NCI-H1048 (cell line): ENCODE results near the gene MYBPC3.

ENCODE experiments used
- DNase-seq: peaks from one replicate; lab custom pipeline; 2025; lab: John Stamatoyannopoulos, UW

MYBPC3 gene

DNA sequence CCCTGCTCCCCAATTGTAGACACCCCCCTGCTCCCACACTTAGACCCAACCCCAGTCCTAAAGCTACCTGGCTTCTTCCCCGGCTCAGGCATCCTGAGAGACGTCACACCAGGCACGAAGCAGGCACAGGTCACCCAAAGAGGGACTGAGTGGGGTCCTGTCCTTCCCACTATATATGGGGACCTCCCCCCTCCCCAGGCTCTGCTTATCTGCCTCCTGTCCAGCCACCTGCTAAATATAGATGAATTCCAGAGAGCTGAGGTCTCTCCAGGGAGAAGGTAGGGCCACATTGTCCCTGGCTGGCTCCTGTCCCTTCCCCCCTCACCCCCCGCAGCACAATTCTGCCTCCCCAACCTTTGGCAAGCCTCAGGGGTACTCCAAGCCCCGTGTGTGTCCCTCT lies at the start of gene MYBPC3:
MYBPC3 (minus strand) TSS at position 147 of the 400 bp plus-strand sequence; CDS start at position 92, 55 bp downstream.
- DNase-seq: no peak

DNA sequence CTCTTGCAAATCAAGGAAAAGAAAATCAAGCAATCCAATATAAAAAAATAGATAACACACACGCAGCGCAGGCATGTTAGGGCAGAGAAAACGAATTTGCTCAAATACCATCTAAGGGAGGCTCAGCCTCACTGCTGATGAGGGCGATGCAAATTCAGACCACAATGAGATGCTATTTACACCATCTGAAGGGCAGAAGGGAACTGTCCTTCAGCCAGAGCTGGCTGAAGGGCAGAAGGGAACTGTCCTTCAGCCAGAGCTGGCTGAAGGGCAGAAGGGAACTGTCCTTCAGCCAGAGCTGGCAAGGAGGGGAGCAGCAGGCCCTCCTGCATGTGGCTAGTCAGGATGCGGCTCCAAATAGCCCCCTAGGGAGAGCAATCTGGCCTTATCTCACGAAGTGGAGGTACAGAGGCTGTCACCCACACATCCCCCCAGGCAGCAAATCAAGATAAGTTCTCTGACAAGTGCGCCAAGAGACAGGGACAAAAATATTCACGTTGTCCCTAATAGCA lies 48.3 kb upstream of the MYBPC3 start:
- DNase-seq: no peak

DNA sequence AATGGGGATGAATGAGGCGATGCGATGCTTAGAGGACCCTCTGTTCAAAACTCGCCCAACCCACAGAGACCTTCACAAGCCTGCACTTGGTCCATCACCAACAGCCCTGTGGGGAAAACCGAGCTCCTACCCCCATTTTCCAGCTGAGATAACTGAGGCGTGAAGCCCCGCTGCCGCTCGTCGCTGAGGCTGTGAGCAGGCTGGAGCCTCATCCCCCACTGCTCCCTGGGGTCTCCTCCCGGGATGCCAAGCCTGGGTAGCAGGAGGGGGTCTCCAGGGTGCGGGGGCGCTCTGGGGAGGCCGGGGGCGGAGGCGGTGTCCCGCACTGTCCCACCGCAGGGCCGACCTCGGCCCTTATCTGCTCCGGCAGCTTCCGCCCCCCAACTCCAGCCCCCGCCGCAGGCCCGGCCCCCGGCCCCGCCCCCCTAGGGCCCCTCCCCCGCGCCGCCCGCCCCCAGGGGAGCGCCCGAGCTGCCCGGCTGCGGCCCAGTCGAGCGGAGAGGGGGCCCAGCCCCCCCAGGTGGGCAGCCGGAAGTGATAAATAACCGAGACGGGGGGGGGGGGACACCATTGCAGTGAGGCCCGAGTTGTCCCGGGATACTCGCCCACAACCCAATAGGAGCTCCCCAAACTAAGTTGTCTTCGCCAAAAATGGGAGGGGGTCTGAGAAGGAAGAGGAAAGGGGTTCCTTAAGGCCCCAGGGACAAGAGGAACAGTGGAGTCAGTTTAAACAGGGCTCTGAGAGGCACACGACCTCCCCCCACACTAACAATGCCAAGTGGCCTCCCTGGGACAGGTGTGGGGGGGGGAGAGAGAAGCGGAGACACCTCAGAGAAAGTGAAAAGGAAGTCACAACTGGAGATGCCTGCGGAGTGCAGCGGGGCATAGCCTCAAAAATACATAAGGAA lies 47.6 kb upstream of the MYBPC3 start:
- no peak for DNase-seq

DNA sequence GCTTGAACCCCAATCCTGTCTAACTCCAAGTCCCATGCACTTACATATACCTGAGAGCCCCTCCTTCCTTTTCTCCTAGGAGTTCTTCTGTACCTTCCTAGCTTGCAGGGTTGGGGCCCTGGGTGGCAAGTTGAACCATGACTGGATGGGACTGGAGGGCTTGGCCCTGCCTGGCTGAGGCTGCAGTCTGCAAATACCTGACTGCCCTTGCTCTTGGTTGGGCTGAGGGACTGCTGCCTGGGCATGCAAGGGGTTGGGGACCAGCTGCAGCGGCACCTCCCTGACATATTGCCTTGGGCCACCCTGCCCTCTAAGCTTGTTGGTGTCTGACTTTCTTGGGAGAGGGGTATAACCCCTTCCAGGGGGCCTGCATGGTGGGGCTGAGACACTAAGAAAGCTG lies 46.0 kb upstream of the MYBPC3 start:
- no peak for DNase-seq

DNA sequence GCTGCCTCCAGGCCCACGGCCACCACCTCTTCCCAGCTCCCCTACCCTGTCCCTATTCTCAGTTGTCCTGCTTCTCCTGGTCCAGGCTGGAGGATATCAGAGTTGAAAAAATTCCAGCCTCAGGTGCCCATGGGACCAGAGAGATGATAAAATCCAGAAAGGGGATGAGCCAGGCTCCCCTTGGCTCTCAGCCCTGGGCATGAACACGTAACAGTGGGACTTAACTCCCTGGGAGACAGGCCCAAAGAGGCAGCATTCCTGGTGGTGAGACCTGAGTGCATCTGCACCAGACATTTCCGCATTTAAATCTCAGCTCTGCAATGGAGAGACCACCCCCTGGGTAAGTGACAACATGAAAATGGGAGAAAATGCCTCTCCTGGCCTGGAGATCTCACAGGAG lies 45.5 kb upstream of the MYBPC3 start:
- no peak for DNase-seq

DNA sequence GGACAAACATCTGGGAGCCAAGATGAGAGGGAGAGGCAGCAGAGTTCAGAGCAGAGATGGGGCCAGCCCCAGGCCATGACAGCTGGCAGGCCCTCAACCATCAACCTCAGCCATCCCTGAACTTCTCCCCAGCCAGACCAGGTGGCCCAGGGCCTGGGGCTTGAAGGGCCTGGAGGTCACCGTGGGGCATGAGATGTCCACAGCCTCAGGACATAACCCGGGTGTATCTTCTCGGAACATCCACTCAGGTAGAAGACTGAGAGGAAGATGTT lies 43.5 kb upstream of the MYBPC3 start:
- DNase-seq: no peak

DNA sequence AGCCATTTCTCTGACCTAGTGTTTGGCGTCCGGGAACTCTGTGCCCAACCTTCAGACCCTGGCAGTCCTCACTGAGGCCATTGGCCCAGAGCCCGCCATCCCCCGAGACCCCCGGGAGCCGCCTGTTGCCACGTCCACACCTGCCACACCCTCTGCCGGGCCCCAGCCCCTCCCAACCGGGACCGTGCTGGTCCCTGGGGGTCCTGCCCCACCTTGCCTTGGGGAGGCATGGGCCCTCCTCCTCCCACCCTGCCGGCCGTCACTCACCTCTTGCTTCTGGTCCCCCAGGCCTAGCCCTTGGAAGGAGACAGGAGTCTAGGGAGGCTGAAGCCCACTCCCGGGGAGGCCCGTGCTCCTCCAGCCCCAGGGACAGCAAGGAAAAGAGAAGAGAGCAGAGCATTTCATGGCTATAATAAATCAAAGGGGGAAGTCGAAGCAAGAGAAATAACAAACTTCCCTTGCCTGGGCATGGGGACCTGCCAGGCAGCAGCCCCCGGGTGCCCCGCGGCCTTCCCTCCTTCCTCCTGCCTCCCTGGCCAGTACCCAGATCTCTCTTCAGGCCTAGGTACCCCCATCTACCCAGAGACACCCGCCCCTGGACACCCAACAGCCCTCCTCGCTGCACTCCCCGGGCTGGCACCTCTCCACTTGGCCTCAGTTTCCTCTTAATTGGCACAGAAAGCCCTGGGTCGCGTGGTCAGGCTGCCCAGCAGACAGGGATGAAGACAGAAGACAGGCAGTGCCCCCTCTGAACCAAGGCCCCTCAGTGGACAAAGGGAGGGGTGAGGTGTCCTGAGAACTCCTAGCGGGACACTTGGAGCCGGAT lies 42.9 kb upstream of the MYBPC3 start:
- no peak for DNase-seq

DNA sequence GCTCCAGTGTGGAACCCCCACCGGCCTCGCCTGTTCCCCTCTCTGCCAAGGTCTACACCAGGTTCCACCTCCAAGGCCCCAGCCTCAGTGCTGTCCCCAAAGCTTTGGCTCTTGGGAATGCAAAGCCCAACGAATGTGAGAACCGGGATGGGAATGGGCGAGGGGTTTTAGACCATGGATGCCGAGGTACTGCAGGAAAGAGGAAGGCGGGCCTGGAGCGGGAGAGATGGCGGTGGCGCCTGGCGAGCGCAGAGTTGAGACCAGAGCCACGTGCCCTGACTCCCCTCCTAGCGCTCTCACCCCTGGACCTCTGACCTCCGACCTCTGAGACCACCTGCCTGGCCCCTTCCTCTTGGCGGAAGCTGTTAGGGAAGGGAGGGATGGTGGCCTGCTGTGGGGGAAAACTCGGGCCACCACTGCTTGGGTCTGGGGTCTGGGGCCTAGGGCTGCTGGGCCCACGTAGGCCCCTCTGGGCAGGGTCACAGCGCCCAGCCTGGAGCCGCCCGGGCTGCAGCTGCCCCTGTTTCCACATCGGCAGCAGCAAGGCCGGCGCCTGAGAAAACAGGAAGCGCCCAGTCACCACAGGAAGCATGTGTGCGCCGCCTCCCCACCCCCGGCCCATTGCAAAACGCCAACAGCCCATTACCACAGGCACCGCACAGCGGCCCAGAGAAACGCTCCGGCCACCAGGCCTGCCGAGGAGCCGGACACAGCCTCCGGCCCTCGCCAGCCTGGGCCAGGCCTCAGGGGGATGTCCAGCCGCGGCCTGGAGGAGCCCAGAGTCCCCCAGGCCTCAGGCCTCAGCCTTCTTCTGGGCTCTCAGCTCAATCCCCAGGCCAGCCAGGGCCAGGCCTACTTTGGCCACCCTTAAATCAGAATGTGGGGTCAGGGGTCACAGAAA lies 42.1 kb upstream of the MYBPC3 start:
- no peak for DNase-seq

DNA sequence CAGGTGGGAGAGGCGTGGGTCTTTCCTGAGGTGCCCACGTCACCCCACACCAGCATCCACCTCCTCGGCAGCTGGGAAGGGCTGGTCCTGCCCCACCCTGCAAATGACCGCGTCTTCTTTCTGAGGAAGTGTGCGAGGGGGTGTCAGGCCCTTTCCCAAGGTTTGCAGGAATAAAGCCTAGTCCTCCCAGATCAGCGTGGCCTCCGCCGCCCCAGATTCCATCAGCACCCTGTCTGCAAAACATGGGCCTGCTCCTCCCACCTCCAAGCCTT lies 41.5 kb upstream of the MYBPC3 start:
- DNase-seq: no peak

DNA sequence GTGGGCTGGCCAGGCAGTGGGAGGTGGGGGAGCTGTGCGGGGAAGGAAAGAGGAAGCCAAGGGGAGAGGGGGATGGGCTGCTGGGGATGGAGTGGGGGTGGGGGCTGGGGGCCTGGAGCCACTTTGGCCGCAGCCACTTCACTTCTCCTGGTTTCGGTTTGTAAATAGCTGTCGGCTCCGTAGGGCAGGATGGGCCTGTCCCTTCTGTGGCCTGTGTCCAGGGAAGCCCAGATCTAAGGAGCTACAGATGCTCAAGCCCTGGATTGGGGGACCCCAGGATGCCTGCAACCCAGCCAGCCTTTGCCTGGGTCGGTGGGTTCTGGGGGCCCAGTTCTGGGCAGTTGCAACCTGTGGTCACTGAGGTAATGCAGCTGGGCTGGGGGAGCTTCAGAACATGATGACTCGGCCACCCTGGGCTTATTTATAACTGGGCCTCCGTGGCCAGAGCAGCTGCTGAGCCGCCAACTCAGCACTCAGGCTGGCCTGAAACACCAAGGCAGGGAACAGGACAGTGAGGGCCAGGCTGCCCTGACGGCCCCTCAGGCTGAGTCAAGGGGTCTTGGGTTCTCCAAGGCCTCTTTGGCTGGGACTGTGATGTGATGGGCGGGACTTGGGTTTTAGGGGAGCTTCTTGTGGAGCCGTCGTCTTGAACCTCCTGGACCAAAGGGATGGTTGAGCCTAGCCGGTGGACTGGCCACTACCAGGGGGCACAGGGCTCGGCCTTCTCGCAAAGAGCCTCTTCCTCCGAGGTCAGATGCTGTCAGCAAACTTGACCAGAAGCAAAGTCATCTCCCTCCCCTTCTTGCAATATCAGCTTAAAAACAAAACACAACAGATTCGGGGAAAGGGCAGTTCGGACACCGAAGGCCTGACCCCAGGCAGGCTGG lies 40.9 kb upstream of the MYBPC3 start:
- no peak for DNase-seq

DNA sequence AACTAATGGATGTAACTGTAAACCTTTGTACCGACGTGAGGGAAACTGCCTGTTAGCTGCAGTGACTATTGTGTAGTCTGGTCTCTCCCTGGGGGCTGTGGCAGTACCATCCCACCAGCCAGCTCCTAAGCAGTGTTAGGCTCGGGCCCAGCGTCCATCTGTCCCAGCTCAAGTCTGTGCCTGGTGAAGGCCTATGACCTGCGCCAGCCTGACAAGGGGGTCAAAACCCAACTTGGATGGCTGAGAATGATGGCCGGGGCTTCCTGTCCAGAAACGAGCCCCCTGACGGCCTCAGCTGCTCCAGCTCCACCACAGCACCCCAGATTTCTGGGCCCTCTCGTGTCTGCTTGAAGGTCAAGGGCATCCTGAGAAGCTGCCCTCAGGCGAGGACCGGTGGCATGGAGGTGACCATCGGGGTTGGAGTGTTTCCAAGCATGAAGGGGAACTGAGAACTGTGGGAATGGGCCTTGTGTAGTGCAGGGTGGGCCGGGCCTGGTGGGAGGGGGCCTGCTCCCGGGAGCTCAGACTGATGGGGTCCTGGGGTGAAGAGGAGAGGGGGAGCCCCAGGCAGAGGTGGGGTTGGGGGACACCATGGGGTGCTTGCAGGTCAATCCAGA lies 40.2 kb upstream of the MYBPC3 start:
- DNase-seq: no peak

DNA sequence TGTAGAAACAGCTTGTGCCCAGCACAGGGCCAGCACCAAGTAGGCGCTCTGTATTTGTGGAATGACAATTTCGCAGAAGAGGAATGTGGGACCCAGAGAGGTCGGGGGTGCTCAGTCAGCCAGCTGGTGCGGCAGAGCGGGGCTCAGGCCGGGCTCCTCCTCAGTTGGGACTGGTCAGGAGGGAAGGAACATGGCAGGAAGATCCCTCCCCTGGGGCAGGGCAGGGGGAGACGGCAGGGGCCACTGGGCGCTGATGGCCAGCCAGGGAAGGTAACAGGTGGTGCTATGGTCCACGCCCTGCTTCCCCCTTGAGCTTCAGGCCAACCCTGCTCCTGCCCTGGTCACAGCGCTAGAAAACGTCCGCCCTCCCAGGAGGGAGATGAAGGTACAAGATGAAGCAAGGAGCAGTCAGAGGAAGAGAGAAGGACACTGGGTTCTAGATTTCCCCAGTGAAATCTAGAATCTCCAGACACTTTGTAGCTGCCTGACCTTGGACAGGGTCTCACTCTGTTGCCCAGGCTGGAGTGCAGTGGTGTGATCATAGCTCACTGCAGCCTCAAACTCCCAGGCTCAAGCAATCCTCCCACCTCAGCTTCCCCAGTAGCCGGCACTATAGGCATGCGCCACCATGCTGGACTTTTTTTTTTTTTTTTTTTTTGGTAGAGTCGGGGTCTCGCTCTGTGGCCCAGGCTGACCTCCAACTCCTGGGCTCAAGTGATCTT lies 39.4 kb upstream of the MYBPC3 start:
- no peak for DNase-seq

DNA sequence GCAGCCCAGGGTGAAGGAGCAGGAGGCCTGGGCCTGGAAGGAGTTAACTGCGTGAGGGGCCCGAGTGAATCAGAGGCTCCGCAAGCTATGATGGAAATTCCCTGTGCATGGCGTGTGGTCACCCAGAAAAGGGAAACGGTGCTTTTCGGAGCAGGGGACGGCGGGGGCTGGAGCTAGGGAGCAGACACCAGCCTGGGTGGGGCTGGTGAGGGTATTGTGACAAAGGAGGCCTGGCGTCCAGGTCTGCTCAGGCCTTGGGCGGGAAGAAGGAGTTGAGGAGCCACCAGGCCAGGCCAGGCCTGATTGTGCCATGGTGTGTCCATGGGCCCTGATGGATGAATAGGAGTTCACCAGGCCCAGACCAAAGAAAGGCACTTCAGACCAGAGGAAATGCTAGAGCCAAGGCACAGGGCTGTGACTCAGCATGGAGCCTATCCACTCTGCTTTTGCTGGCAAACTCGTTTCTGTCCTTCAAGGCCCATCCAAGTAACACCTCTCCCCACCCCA lies 38.6 kb upstream of the MYBPC3 start:
- no peak for DNase-seq

DNA sequence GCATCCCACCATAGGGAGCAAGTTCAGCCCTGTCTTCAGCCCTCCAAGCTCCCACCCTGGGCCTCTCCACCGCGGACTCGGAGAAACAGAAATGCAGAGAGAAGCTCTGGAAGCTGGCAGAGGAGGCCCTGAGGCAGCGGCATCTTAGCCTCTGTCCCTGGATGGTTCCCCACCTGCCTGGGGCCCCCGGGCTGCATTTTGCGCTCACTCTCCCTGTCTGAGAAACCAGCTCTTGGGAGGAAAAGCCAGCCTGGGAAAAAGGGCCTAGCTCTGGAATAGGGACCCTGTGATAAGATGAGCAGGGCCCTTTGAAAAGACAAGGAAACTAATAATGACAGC lies 37.9 kb upstream of the MYBPC3 start:
- DNase-seq: no peak

DNA sequence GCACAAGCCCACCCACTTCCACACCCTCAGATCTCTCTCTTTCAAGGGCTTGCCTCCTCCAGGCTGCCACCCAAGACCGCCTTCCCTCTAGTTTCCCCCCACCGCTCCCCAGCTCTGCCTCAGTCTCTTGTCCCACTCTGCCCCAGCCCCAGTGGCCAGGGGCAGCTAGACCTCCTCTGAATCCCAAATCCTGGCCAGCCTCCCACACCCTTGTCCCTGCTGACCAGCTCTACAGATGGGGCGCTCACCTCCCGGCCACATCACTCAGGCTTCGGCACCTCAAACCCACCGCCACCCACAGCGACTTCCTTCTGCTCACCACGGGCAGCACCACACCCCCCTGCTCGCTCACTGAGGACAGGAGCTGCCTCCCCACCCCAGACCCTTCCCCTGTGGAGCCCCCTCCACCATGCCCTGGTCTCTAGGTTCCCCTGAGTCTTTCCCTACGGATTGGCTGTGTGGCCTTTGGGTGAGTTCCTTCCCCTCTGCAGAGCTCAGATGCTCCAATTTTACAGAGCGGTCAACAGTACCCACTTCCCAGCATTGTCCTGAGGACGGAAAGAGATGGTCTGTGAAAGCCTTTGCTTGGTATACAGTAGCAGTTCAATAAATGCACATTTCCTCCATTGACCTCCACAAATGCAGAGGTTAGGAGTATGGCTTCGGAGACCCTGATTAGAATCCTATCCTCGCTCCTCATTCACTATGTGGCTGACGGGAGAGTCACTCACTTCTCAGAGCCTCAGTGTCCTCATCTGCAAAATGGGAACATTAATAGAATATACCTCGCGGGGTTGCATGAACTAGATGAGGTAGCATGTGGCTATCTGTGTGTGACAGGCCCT lies 37.3 kb upstream of the MYBPC3 start:
- DNase-seq: no peak

DNA sequence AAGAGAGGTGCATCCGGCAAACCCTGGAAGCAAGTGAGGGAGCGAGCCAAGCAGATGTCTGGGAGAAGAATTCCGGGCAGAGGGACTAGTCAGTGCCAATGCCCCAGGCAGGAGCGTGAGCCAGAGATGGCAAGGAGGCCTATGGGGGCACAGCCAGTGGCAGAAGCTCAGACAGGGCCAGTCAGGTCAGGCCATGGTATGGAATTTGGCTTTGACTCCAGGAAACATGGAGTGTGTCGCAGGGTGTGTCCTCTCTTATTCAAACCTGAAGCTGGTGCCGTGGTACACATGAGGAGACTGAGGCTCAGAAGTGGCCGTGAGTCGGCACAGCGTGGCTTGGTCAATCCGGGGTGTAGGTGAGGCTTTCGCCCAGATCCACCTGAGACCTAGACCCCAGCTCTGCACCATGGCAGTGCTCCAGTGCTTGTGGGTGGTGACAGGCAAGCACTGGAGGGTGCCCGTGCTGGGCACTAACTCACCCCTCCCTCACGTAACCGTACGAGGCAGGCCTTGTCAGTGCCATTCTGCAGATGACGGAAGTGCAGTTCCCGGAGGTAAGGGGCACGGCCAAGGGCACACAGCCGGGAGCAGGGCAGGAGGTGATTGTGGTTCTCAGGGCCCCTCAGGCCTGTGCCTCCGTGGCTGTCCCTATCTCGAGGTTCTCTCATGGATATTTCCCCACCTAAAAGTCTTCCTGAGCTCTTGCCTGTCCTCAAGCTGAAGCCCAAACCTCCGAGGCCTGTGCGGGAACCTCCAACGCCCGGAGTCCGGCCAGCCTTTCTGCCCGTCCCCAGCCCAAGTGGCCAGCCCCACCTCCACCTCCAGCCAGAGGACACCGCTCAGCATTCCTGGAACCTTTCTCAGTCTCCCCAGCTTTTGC lies 36.4 kb upstream of the MYBPC3 start:
- DNase-seq: no peak

DNA sequence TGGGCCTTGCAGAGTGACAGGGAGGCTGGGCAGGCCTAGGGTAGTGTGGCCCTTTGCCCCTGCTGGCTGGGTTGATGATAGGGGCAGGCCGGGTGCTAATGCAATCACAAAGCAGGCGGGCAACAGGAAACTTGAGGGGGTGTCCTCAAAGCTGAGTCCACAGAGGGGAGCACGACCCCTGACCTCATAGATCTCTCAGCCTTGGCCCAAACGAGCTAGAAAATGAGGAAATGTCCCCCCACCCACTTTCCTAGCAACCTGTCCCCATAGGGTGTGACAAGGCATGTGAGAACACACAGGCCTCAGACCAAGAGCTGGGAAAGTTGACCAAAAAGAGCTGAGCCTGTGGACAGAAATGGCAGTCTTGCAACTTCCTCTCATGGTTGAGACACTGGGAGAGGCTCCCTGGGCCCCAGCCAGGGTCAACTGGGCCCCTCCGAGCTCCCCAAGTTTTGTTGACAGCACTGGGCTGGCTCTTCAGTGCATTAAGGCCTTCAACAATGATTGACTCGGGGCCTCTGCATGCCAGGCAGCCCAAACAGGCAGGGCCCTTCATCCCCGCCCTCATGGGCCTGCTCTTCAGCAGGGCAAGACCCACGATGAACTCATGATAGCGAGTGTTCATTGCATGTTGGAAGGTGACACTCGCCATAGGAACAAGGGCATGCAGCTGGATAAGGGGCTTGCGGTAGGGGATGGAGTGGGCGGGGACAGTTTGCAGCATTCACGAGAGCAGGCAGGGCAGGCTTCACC lies 35.6 kb upstream of the MYBPC3 start:
- no peak for DNase-seq
